H1 (cell line): ENCODE measurements around the gene GNRHR. TPM values are rescaled to one million over a fixed set of nuclear protein-coding genes. Genes with fewer than 3 reads are reported as not detected.

Experiments
- CTCF ChIA-PET: fragments of 300-600 bp; sonication (Branson Sonifier 250); formaldehyde crosslinking; loops from one replicate; lab custom pipeline; 2021; ENCODE audit not compliant: partially characterized antibody; lab: Charles Lee
- POLR2A ChIA-PET: fragments of 300-600 bp; sonication (Branson Sonifier 250); formaldehyde crosslinking; loops from one replicate; lab custom pipeline; 2021; ENCODE audit warnings: inconsistent platforms; ENCODE audit not compliant: partially characterized antibody; lab: Charles Lee
- DNase-seq, 2 experiments: peaks; one replicate each; pipeline versions ENCODE4 v3.0.0 to v3.0.0-alpha.2; 2010 to 2022; ENCODE audit warnings: low spot score in 2 of 2, low read depth in 1 of 2, mixed read lengths in 1 of 2
- FAIRE-seq: peaks from 2 replicates; lab custom pipeline; 2011; peaks lifted over from hg19 to GRCh38; lab: Jason Lieb, UNC
- H2AFZ ChIP-seq: 2 replicates; pipeline ENCODE4 v1.8.1; 2012; ENCODE audit warnings: low read length, inconsistent platforms
- H2AK5ac ChIP-seq: 2 replicates; pipeline ENCODE4 v1.6.1; 2013; ENCODE audit warnings: low read depth, low read length
- H2BK120ac ChIP-seq: replicated peaks from 2 replicates; pipeline ENCODE3; 2013; ENCODE audit warnings: low read depth, low read length, inconsistent platforms
- H2BK12ac ChIP-seq: 2 replicates; pipeline ENCODE4 v1.6.1; 2013; ENCODE audit warnings: low read depth, low read length
- H2BK15ac ChIP-seq: 2 replicates; pipeline ENCODE4 v1.6.1; 2013; ENCODE audit warnings: low read length
- H2BK20ac ChIP-seq: 2 replicates; pipeline ENCODE4 v1.6.1; 2013; ENCODE audit warnings: low read length
- H2BK5ac ChIP-seq: 2 replicates; pipeline ENCODE4 v1.6.1; 2013; ENCODE audit warnings: low read depth, low read length
- H3K14ac ChIP-seq: 2 replicates; pipeline ENCODE4 v1.6.1; 2013; ENCODE audit warnings: inconsistent platforms; ENCODE audit not compliant: insufficient read length
- H3K18ac ChIP-seq: 2 replicates; pipeline ENCODE4 v1.6.1; 2013; ENCODE audit warnings: low read length; ENCODE audit errors: extremely low read depth
- H3K23ac ChIP-seq: 2 replicates; pipeline ENCODE4 v1.6.1; 2013; ENCODE audit warnings: inconsistent platforms; ENCODE audit not compliant: insufficient read length
- H3K23me2 ChIP-seq: 2 replicates; pipeline ENCODE4 v1.6.1; 2013; ENCODE audit warnings: low read depth, low read length
- H3K27ac ChIP-seq: 2 replicates; pipeline ENCODE4 v1.6.1; 2011; ENCODE audit warnings: low read depth, low read length, inconsistent platforms
- H3K27me3 ChIP-seq, 4 experiments: replicated peaks in 1 of 4; 1 replicate in 1 of 4; 2 replicates in 3 of 4; pipeline versions ENCODE4 v1.6.1 to v1.8.1; 2011 to 2013; ENCODE audit warnings: low read length in 3 of 4, mild to moderate bottlenecking in 3 of 4, inconsistent platforms in 2 of 4, mixed read lengths in 2 of 4, moderate library complexity in 1 of 4; ENCODE audit not compliant: control insufficient read depth in 3 of 4, insufficient read depth in 3 of 4; ENCODE audit errors: extremely low read depth in 1 of 4
- H3K36me3 ChIP-seq, 4 experiments: 2 replicates each; pipeline versions ENCODE4 v1.6.1 to v1.8.1; 2011 to 2013; ENCODE audit warnings: mild to moderate bottlenecking in 4 of 4, low read length in 3 of 4, moderate library complexity in 2 of 4, control low read depth in 1 of 4, inconsistent platforms in 1 of 4; ENCODE audit not compliant: insufficient read depth in 4 of 4, control insufficient read depth in 2 of 4
- H3K4ac ChIP-seq: replicated peaks from 2 replicates; pipeline ENCODE3; 2013; ENCODE audit warnings: low read length, low read depth, mixed read lengths, inconsistent platforms; ENCODE audit not compliant: insufficient read length
- H3K4me1 ChIP-seq, 4 experiments: replicated peaks in 1 of 4; 1 replicate in 1 of 4; 2 replicates in 3 of 4; pipeline versions ENCODE4 v1.6.1 to v1.8.1; 2011 to 2013; ENCODE audit warnings: low read length in 3 of 4, inconsistent platforms in 2 of 4, mixed read lengths in 1 of 4; ENCODE audit not compliant: insufficient read depth in 4 of 4, control insufficient read depth in 3 of 4
- H3K4me2 ChIP-seq, 2 experiments: 2 replicates each; pipeline versions ENCODE4 v1.6.1 to v1.8.1; 2011 to 2013; ENCODE audit warnings: low read depth in 2 of 2, low read length in 2 of 2, control low read depth in 1 of 2, inconsistent platforms in 1 of 2, mild to moderate bottlenecking in 1 of 2; ENCODE audit not compliant: insufficient read depth in 1 of 2
- H3K4me3 ChIP-seq, 4 experiments: fragments of 200-600, 300-600 bp in 1 of 4; sonication (generic), shearing (Covaris generic), sonication (Bioruptor Twin) in 1 of 4; 2 replicates each; pipeline versions ENCODE4 v1.5.1 to v1.8.1; 2011 to 2016; ENCODE audit warnings: low read length in 4 of 4, low read depth in 3 of 4, control low read depth in 2 of 4, inconsistent platforms in 2 of 4, mild to moderate bottlenecking in 2 of 4, mixed read lengths in 1 of 4, moderate library complexity in 1 of 4; ENCODE audit not compliant: insufficient read depth in 2 of 4; ENCODE audit errors: extremely low read depth in 1 of 4
- H3K56ac ChIP-seq: replicated peaks from 2 replicates; pipeline ENCODE3; 2013; ENCODE audit warnings: low read depth, mild to moderate bottlenecking, mixed read lengths, low read length, inconsistent platforms; ENCODE audit not compliant: insufficient read length
- H3K79me1 ChIP-seq: 2 replicates; pipeline ENCODE4 v1.6.1; 2013; ENCODE audit warnings: low read depth, low read length, control low read depth
- H3K79me2 ChIP-seq, 2 experiments: 2 replicates each; pipeline versions ENCODE4 v1.6.1 to v1.8.1; 2012 to 2013; ENCODE audit warnings: low read length in 2 of 2, mild to moderate bottlenecking in 2 of 2, inconsistent platforms in 1 of 2; ENCODE audit not compliant: insufficient read depth in 2 of 2, control insufficient read depth in 1 of 2
- H3K9ac ChIP-seq, 4 experiments: replicated peaks in 1 of 4; 1 replicate in 1 of 4; 2 replicates in 3 of 4; pipeline versions ENCODE4 v1.6.1 to v1.8.1; 2011 to 2013; ENCODE audit warnings: low read depth in 3 of 4, low read length in 3 of 4, control low read depth in 2 of 4, mild to moderate bottlenecking in 2 of 4, moderate library complexity in 2 of 4, inconsistent platforms in 1 of 4; ENCODE audit errors: extremely low read depth in 1 of 4
- H3K9me3 ChIP-seq, 2 experiments: 2 replicates each; pipeline versions ENCODE4 v1.6.1 to v1.8.1; 2012 to 2013; ENCODE audit warnings: mild to moderate bottlenecking in 2 of 2, moderate library complexity in 2 of 2, control low read depth in 1 of 2, inconsistent platforms in 1 of 2, low read depth in 1 of 2, low read length in 1 of 2, mixed read lengths in 1 of 2; ENCODE audit not compliant: insufficient read depth in 2 of 2
- H4K20me1 ChIP-seq, 2 experiments: replicated peaks in 1 of 2; 2 replicates each; pipeline versions ENCODE3 to v1.8.1; 2011 to 2013; ENCODE audit warnings: inconsistent platforms in 2 of 2, low read length in 2 of 2, mild to moderate bottlenecking in 1 of 2; ENCODE audit not compliant: insufficient read depth in 2 of 2, control insufficient read depth in 1 of 2
- H4K5ac ChIP-seq: 2 replicates; pipeline ENCODE4 v1.6.1; 2013; ENCODE audit warnings: low read length, low read depth, mixed read lengths, inconsistent platforms; ENCODE audit not compliant: insufficient read length
- H4K8ac ChIP-seq: 2 replicates; pipeline ENCODE4 v1.8.0; 2013; ENCODE audit warnings: mild to moderate bottlenecking, moderate library complexity, low read length, inconsistent platforms; ENCODE audit not compliant: insufficient read depth; ENCODE audit errors: extremely low read depth
- H4K91ac ChIP-seq: replicated peaks from 2 replicates; pipeline ENCODE3; 2013; ENCODE audit warnings: low read length, mixed read lengths, inconsistent platforms; ENCODE audit not compliant: insufficient read length
- BACH1 ChIP-seq: IDR thresholded peaks from 2 replicates; pipeline ENCODE4 v1.6.1; 2012; ENCODE audit warnings: low read length, improper control_type of control experiment
- BCL11A ChIP-seq, 2 experiments: IDR thresholded peaks; one replicate each; pipeline ENCODE4 v1.6.1; 2011; ENCODE audit warnings: low read depth in 2 of 2, low read length in 2 of 2, mild to moderate bottlenecking in 2 of 2
- CBX5 ChIP-seq: fragments of 300-800, 300-1000 bp; sonication (generic); IDR thresholded peaks from 2 replicates; pipeline ENCODE4 v1.7.1; 2016; ENCODE audit warnings: antibody characterized with exemption, low read length, low read depth
- MAFK ChIP-seq: IDR thresholded peaks from 2 replicates; pipeline ENCODE4 v1.6.1; 2012; ENCODE audit warnings: low read depth, mild to moderate bottlenecking, improper control_type of control experiment, low read length
- PHF8 ChIP-seq: fragments of 200-600 bp; sonication (generic); conservative IDR thresholded peaks from 2 replicates; pipeline ENCODE4 v1.7.1; 2012; ENCODE audit warnings: low read depth, mild to moderate bottlenecking, inconsistent platforms, low read length, moderate library complexity
- RBBP5 ChIP-seq: IDR thresholded peaks from 2 replicates; pipeline ENCODE4 v1.7.1; 2012; ENCODE audit warnings: low read depth, mild to moderate bottlenecking, inconsistent platforms, low read length, moderate library complexity, borderline replicate concordance
- RNF2 ChIP-seq: fragments of 200-900, 300-1000 bp; sonication (generic); IDR thresholded peaks from 2 replicates; pipeline ENCODE4 v1.7.1; 2016; ENCODE audit warnings: borderline replicate concordance, low read depth, mild to moderate bottlenecking, antibody characterized with exemption, low read length; ENCODE audit not compliant: poor library complexity, severe bottlenecking; ENCODE audit errors: missing control alignments
- SAP30 ChIP-seq: fragments of 300-600 bp; sonication (generic); IDR thresholded peaks from 2 replicates; pipeline ENCODE4 v1.7.1; 2012; ENCODE audit warnings: low read length, moderate library complexity, mild to moderate bottlenecking, inconsistent platforms; ENCODE audit not compliant: insufficient read depth, insufficient replicate concordance
- TAF7 ChIP-seq: optimal IDR thresholded peaks from 2 replicates; pipeline ENCODE3; 2011; ENCODE audit warnings: low read depth, mild to moderate bottlenecking, inconsistent platforms, low read length, moderate library complexity, borderline replicate concordance
- WGBS, 2 experiments: shearing (Covaris generic) in 1 of 2; methylation state at CpG; one replicate each; pipeline versions ENCODE4 v1.1.6 to v1.1.7; 2013 to 2015; ENCODE audit warnings: low lambda C conversion rate in 2 of 2, mixed read lengths in 2 of 2, inconsistent platforms in 1 of 2, low coverage in 1 of 2, missing lambda C conversion rate in 1 of 2; ENCODE audit not compliant: insufficient replicate concordance in 2 of 2, insufficient coverage in 1 of 2, insufficient read length in 1 of 2; ENCODE audit errors: extremely low coverage in 1 of 2, missing lambda C conversion rate in 1 of 2; 5-methylcytosine and 5-hydroxymethylcytosine counted together
- polyA plus RNA-seq, 7 experiments: library from polyadenylated mRNA; depleted of rRNA in 3 of 7; stranded (reverse) in 5 of 7; unstranded in 2 of 7; fragments of >200 nt in 5 of 7; fragments of 200-250 nt in 2 of 7; gene quantifications; 1 replicate in 5 of 7; 2 replicates in 1 of 7; 4 replicates in 1 of 7; pipeline versions ENCODE4 v1.2.1 to v1.2.3, GENCODE V29; 2011 to 2013; ENCODE audit warnings: missing spikeins in 2 of 7, mixed read lengths in 2 of 7
- total RNA-seq: library from RNA; stranded (reverse); fragmentation: NEBNext Ultra II Directional; extraction: Animal tissue kit (Norgen Biotek cat#: 25700); gene quantifications from 2 replicates; pipeline ENCODE4 v1.2.1, GENCODE V29; 2021

The GNRHR gene
- total and polyA plus RNA-seq, 2 of the 8 experiments (the other 6 are each of a cell fraction or from before 2014, with no cell fraction given): not detected

GRCh38 chr4:67725132-67725531 is 29.1 kb downstream of the GNRHR start:
- Histone ChIP-seq H2AK5ac (no peak overlapping the region), H3K23me2 (no peaks in the 10 kb centered on the region), H3K36me3 (no peaks in the 10 kb centered on the region; a peak in 1 of 8 replicates), H4K5ac (no peak overlapping the region), H3K9ac (no peak overlapping the region), H4K8ac (no peak overlapping the region), H3K27me3 (no peaks in the 10 kb centered on the region), H3K4me1 (peaks cover 0 to 10% (median 3%) of the 10 kb centered on the region in 4 experiments; a peak in 3 of 7 replicates), H3K27ac (no peak overlapping the region), H3K79me1 (no peaks in the 10 kb centered on the region), H2BK5ac (no peak overlapping the region), H2AFZ (no peak overlapping the region), H2BK20ac (no peak overlapping the region), H3K9me3 (no peaks in the 10 kb centered on the region), H2BK15ac (no peak overlapping the region), H2BK120ac (no peak overlapping the region), H3K23ac (no peak overlapping the region), H4K91ac (no peak overlapping the region), H3K4me3 (no peak overlapping the region), H3K4ac (no peak overlapping the region), H3K14ac (no peak overlapping the region), H3K56ac (no peak overlapping the region), H3K18ac (no peak overlapping the region), H3K79me2 (no peaks in the 10 kb centered on the region), H3K4me2 (no peak overlapping the region), H4K20me1 (peaks cover 0 to 3% of the 10 kb centered on the region in 2 experiments), H2BK12ac (no peak overlapping the region)
- DNase-seq: no peak
- CTCF ChIA-PET: interaction anchor here (1.3 to 5.5 kb wide), 9 partner anchors 11 to 267 kb away, joined by 3 to 49 read pairs (median 6); partner anchors contain the start of gene UBA6
- no peak for FAIRE-seq
- WGBS, 2 experiments: 89% methylated on average over 1 of the region's 1 CpG; no CpG with 5 or more reads in 1 of the 2 experiments
- POLR2A ChIA-PET: no interaction called here
- TF ChIP-seq TAF7 (no peak), PHF8 (no peak), SAP30 (no peak), RBBP5 (no peak), BACH1 (no peak), BCL11A (IDR thresholded peaks at IDR 0.05; ENCODE audit: low read depth in 2 of 2, low read length in 2 of 2) (no peak), RNF2 (no peak), MAFK (no peak), CBX5 (no peak)
